GF-D8 (cell line): ENCODE results near the gene FOXF2.

Experiments
- DNase-seq: peaks from one replicate; lab custom pipeline; 2025; lab: John Stamatoyannopoulos, UW

Gene FOXF2

DNA sequence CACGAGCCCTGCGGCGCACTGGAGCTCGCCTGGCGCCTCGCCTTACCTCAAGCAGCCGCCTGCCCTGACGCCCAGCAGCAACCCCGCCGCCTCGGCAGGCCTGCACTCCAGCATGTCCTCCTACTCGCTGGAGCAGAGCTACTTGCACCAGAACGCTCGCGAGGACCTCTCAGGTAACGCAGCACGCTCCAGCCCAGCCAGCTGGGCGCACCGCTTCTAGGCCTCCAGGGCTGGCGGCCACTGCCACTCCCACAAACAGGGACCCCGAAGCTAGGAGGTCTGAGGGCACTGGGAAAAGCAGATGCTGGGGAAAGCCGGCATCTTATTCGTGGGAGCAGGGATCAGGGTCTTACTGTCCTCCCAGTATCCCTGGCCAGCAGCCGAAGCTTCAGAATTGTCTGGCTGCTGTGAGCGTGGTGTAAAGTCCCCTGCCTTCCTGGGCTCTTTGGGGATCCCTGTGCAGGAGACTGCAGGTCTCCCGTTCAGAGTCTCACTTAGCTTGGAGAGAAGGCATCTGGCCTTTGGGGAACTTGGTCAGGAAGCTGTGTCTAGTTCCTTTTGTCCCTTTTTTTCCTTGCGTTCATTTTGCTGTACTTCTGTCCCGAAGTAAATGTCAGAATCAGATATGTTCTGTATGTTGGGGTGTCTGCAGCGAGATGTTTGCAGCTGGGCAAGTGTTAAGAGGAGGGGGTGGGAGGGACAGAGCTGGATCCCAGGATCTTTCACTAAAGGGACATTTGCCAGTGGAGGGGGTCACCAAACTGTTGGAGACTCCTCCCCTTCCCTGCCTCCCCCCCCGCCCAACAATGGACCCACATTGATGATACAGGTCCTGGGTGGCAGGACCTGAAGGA, 1.8 kb downstream of the FOXF2 start:
- no peak for DNase-seq

GRCh38 chr6:1391800-1392309, 2.5 kb downstream of the FOXF2 start:
- no peak for DNase-seq

DNA sequence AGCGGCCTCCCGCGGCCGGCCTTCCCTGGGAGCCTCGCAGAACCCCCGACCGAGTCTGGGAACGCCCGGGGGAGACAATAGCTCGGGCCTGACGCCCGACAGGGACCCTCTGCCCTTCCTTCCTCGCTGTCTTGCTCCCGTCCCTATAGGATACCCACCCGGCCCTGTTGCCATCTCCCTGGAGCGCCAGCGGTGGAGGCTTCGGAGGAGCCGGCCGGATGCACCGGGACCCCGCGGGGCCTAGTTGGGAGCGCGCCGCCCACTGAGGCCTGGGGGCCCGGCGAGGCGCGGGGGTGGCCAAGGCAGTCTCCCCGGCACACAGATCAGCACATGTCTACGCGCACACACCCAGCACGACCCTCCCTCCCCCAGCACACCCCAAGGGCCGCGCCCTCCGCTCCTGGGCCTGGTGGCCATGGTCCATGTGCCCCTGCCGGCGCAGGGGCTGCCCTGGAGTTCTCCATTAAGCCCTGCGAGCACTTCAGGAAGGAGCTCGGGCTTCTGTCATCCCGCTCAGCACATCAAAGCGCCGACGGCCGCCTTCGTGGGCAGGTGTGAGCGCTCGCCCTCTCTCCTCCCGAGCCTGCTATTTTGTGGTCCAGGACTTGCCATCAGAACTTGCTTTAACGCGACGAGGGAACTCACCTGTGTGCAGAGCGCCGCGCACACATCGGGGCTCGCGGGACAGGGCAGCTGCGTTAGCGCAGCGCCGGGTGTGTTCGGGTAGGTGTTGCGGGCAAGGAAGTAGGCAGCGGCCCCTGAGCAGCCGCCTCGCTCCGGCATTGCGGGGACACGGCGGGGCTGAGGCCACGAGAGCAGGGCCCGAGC, 3.7 kb downstream of the FOXF2 start:
- no peak for DNase-seq

DNA sequence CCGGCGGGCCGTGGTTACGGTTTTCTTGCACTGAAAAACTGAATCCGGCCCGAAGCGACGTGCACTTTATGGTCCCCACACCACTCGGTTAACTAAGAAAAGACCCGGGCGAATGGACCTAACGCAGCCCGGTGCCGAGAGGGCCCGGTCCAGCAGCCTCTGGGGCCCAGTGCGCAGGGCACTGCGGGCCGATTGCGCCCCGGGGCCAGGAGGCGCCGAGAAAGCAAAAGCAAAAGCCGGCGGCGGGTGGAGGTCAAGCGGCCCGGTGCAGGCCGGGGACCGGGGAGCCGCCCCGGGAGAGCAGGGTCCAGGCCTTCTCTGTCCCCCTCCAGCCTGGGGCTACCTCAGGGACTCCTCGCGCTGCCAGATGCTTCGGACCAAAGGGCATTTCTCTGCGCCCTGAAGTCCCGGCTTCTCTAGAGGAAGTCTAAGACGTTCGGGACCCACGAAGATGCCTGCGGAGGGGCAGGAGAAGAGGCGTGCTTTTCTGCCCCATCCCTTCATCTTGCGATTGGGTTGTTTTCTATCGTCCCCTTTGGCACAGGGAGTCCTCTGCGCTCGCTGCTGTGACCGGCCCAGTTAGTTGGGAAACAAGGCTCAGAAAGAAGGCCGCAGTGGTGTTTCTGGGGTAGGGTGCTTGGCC, 4.4 kb downstream of the FOXF2 start:
- DNase-seq = no peak

- DNase-seq = no peak
Measured at GRCh38 chr6:1394514-1395463, 5.4 kb downstream of the FOXF2 start.

GRCh38 chr6:1395506-1395905, 6.1 kb downstream of the FOXF2 start:
- no peak for DNase-seq

DNA sequence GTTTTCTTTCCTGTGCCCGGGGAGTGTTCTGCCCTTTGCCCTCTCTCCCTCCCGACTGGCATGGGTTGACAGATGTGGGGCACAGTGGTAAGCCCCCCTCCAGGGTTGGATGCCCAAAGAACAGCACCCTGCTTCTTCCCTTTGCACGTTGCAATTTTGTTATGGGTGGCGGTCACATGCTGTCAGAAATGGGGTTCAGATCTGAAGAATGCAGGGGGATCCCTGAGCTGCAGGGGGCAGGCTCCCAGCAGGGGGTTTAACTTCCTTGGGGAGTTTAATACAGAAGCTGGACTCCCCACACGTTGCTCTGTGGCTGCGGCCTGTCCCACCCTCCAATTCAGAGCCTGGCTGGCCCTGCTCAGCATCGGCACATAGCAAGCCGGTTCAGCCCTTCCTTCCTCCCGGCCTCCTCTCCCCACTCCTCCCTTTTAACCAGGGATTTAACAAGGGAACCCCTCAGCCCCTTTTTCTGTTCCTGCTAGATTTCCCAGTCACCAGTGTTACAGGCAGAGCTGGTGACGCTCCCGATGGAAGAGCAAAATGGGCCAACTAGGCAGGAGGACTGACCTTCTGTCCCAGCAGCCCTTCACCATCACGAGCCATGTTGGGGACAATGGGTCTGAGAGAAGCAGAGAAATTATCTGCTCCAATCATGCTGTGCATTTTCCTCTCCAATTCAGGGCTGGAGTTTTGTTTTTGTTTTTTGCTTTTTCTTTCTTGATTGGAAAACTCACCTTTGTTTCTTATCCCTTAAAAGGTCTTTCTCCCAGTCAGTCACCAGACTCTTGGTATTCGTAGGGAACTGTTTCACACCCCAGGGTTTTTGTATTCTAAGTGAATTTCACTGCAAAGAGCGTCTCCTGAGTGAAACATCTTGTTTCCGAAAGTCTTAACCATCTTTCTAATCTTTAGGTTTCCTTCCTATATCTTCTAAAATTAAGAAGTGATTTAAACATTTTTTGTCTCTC, 6.8 kb downstream of the FOXF2 start:
- no peak for DNase-seq

DNA sequence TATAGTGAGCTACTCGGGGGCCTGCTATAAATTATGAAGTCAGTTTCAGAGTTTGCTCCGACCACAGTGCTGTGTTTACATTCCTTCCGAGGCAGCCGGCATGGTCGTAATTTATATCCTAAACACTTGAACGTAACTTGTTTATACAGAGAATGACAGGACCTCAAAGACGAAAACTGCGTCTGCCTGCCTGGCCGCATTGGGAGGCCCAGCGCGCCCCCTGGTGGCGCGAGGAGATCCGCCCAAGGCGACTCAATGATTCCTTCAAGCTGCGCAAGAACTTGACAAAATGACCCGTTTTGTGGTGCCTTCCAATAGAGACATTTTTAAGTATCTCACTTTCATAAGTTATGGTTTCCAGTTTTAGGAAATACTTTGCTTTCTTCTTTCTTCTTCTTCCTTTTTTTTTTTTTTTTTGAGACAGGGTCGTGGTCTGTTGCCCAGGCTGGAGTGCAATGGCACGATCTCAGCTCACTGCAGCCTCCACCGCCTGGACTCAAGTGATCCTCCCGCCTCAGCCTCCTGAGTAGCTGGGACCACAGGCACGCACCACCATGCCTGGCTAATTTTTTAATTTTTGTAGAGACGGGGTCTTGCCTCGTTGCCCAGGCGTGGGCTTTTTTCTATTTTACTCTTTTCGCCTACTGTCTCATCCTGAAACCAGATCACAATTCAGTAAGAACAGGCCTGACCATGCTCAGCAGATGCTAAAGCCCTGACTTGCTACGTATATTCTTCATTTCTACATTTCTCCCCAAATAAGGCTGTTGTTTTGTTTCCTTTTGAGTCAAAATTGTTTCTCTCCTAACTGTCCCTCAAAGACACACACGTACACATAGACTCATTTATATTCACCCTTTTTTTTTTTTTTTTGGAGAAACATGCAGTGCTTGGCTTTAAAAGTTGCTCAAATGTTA, 7.8 kb downstream of the FOXF2 start:
- DNase-seq = no peak

GRCh38 chr6:1399085-1399780, 9.9 kb downstream of the FOXF2 start:
- no peak for DNase-seq

DNA sequence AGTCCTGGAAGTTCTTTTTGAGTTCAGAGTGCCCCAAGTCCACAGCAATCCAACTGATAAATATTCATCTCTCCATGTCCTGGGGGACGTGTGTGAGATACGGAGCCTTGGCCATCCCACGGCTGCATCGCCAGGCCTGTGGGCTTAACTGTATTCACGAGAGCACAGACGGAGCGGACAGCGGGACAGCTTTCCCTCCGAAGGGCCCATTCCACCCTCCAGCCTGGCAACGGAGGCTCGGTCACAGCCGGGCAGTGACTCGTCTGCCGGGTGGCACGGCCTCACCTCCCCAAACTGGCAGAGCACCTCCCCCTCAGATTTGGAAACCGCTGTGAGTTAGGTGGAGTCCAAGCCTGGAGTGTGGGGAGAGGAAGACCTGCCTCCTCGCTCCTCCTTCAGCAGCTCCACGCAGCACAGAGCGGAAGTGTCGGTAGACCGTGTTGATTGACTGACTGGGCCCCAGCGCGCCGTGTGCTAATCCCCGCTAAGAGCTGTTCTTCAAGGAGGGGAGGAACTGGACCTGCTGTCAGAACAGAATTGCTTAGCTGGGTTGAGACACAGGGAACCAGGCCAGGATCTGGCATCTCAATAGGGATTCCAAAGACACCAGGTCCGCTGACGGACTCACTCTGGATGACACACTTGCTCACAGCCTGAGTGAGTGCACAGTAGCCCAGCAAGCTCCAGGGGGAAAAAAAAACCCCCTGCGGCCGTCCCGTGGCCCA, 10.9 kb downstream of the FOXF2 start:
- DNase-seq = no peak

GRCh38 chr6:1402369-1402768, 13.0 kb downstream of the FOXF2 start:
- DNase-seq = no peak

DNA sequence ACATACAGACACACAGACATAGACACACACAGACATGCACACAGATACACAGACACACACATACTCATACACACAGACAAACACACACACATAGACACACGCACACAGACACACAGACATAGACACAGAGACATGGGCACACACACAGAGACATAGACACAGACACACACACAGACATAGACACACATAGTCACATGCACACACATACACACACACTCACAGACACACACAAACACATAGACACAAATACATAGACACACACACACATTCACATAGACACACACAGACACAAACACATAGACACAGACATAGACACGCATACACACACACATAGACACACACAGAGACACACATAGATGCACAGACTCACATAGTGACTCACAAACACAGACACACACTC, 13.5 kb downstream of the FOXF2 start:
- DNase-seq = no peak

DNA sequence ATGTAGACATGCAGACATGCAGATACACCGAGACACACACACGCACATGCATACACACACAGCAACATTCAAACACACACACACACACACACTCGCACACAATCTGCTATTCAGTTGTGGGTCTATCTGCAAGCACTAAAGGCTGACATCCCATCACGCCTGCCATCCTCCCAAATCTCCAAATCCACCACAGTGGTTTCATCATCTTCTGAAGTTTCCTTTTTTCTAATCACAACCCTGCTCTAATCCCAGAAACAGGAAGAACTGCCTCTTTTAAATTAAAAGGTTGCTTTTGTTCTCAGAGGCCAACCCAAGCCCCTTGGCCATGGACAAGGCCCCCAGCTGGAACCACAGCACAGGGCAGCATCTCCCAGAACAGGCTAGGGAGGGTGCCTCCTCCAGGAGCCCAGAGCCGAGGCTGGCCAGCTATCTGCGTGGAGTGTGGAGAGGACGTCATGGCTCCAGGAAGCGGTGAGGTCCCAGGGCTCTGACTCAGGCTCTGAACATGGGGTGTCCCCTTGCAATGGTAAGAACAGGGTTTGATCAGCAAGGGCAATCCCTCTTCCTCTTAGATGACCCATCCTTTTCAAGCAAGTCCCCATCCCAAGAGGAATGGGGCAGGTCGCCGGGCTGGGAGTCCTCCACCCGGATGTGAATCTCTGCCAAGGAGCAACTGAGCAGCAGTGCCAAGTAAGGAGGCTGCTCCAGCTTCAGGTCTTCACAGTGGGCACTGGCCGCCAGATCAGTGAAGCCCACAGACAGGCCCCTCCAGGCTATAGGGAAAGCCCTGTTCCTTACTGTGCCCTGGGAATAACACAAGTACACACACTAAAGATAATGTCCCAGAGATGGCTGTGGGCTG, 14.7 kb downstream of the FOXF2 start:
- DNase-seq = no peak

GRCh38 chr6:1404713-1405098, 15.3 kb downstream of the FOXF2 start:
- DNase-seq = no peak

DNA sequence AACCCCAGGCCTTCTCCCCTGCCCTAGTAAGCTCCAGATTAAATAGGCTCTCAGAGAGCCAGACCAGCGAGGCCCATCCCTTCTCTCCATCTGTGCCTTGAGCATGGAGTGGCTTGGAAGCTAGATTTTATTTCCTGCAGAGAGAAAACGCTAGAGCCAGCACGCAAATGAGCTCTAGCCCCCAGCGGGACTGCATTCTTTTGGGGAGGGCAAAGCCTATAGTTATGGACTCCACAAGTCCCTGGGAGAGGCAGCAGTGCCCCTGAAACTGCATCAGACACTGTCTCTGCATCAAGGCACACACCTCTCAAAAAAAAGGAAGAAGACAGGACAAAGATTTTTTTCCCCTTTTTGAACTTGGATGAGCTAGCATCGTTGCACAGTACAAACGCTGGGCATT, 15.8 kb downstream of the FOXF2 start:
- no peak for DNase-seq

- DNase-seq = no peak
Measured at GRCh38 chr6:1406306-1407072, 17.1 kb downstream of the FOXF2 start.
